SK-N-SH treated with all-trans-retinoic acid at 6 μM for 48 hours (cell line): ENCODE results near the gene ARPIN.

Experiments used
- ARNTL ChIP-seq: fragments of 450-650 bp; formaldehyde crosslinking; IDR thresholded peaks from 2 replicates; pipeline ENCODE4 v1.5.0; 2020; ENCODE audit warnings: low read depth, mild to moderate bottlenecking, moderate library complexity, borderline replicate concordance
- BACH2 ChIP-seq: fragments of 250-450 bp; sonication (Bioruptor Pico); IDR thresholded peaks from 2 replicates; pipeline ENCODE4 v1.9.0; 2021; ENCODE audit warnings: mild to moderate bottlenecking, borderline replicate concordance
- GLIS3 ChIP-seq: fragments of 250-450 bp; sonication (Bioruptor Pico); IDR thresholded peaks from 2 replicates; pipeline ENCODE4 v1.5.0; 2020; ENCODE audit warnings: mild to moderate bottlenecking, moderate library complexity
- PPARA ChIP-seq: fragments of 250-450 bp; sonication (Bioruptor Pico); IDR thresholded peaks from 2 replicates; pipeline ENCODE4 v1.5.0; 2020; ENCODE audit warnings: mild to moderate bottlenecking, borderline replicate concordance
- ZFP3 ChIP-seq: fragments of 250-450 bp; sonication (Bioruptor Pico); IDR thresholded peaks from 2 replicates; pipeline ENCODE4 v1.5.0; 2020; ENCODE audit warnings: mild to moderate bottlenecking, moderate library complexity
- ZFP30 ChIP-seq: fragments of 450-650 bp; formaldehyde crosslinking; IDR thresholded peaks from 2 replicates; pipeline ENCODE4 v1.5.0; 2022; ENCODE audit warnings: mild to moderate bottlenecking, moderate library complexity
- ZNF8 ChIP-seq: fragments of 450-650 bp; formaldehyde crosslinking; IDR thresholded peaks from 2 replicates; pipeline ENCODE4 v1.5.0; 2020; ENCODE audit warnings: mild to moderate bottlenecking, moderate library complexity
- TF ChIP-seq, protein P1 (sequence below): fragments of 250-450 bp; sonication (Bioruptor Pico); IDR thresholded peaks from 2 replicates; pipeline ENCODE4 v1.8.0; 2020; ENCODE audit warnings: mild to moderate bottlenecking, moderate library complexity, borderline replicate concordance
- TF ChIP-seq, protein P2 (sequence below): fragments of 250-450 bp; sonication (Bioruptor Pico); IDR thresholded peaks from 2 replicates; pipeline ENCODE4 v1.8.0; 2021; ENCODE audit warnings: low read depth, mild to moderate bottlenecking, moderate library complexity, borderline replicate concordance
- TF ChIP-seq, protein P3 (sequence below): fragments of 250-450 bp; sonication (Bioruptor Pico); IDR thresholded peaks from 2 replicates; pipeline ENCODE4 v1.5.1; 2020; ENCODE audit warnings: low read depth, mild to moderate bottlenecking, moderate library complexity

DNA sequence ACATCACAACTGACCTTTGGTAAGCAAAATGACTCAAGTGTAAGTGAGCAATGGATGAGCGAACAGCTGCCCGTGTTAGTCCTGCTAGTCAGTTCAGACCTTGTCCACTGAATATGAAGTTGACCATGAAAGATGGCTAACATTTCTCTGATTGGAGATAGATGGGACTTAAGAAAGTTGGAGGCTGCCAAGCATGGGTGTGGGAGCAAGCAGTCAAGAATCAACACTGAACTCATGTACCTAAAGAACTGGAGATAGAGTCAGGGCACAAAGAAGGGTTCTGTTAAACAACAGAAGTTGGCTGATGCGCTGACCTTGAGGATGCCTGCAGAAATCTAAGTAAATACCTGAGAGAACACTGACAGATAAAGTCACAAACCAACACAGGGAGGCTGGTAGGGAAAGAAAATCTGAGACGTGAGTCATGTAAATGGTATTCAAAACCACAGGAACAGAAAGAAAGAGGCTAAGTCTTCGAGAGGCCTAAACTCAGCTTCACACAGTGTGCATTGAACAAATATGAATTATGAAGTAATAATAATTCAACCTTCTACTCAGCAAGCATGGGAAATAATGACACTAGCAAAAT, 67.4 kb downstream of the ARPIN start:
- TF ChIP-seq, protein P1, sequence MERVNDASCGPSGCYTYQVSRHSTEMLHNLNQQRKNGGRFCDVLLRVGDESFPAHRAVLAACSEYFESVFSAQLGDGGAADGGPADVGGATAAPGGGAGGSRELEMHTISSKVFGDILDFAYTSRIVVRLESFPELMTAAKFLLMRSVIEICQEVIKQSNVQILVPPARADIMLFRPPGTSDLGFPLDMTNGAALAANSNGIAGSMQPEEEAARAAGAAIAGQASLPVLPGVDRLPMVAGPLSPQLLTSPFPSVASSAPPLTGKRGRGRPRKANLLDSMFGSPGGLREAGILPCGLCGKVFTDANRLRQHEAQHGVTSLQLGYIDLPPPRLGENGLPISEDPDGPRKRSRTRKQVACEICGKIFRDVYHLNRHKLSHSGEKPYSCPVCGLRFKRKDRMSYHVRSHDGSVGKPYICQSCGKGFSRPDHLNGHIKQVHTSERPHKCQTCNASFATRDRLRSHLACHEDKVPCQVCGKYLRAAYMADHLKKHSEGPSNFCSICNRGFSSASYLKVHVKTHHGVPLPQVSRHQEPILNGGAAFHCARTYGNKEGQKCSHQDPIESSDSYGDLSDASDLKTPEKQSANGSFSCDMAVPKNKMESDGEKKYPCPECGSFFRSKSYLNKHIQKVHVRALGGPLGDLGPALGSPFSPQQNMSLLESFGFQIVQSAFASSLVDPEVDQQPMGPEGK (CRISPR knock-in tag) = no peak
- TF ChIP-seq, protein P2, sequence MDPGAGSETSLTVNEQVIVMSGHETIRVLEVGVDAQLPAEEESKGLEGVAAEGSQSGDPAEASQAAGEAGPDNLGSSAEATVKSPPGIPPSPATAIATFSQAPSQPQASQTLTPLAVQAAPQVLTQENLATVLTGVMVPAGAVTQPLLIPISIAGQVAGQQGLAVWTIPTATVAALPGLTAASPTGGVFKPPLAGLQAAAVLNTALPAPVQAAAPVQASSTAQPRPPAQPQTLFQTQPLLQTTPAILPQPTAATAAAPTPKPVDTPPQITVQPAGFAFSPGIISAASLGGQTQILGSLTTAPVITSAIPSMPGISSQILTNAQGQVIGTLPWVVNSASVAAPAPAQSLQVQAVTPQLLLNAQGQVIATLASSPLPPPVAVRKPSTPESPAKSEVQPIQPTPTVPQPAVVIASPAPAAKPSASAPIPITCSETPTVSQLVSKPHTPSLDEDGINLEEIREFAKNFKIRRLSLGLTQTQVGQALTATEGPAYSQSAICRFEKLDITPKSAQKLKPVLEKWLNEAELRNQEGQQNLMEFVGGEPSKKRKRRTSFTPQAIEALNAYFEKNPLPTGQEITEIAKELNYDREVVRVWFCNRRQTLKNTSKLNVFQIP (CRISPR knock-in tag) = no peak
- TF ChIP-seq BACH2 (CRISPR knock-in tag) (no peak), ZFP3 (CRISPR knock-in tag) (peak; percentile 71; the same call in 1 of the 2 replicates), ZNF8 (no peak), GLIS3 (CRISPR knock-in tag) (no peak), ZFP30 (CRISPR knock-in tag) (no peak), ARNTL (CRISPR knock-in tag) (no peak), PPARA (no peak)
- TF ChIP-seq, protein P3, sequence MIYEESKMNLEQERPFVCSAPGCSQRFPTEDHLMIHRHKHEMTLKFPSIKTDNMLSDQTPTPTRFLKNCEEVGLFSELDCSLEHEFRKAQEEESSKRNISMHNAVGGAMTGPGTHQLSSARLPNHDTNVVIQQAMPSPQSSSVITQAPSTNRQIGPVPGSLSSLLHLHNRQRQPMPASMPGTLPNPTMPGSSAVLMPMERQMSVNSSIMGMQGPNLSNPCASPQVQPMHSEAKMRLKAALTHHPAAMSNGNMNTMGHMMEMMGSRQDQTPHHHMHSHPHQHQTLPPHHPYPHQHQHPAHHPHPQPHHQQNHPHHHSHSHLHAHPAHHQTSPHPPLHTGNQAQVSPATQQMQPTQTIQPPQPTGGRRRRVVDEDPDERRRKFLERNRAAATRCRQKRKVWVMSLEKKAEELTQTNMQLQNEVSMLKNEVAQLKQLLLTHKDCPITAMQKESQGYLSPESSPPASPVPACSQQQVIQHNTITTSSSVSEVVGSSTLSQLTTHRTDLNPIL (CRISPR knock-in tag) = no peak
